ENCODE data around the gene RASL10A.

- TF ChIP-seq POLR2AphosphoS5 (IDR thresholded peaks at IDR 0.05; ENCODE audit: borderline replicate concordance, low read depth, low read length) (peak; percentile 37; the same call in 1 of the 2 replicates), EZH2 (IDR thresholded peaks at IDR 0.05) (no peak)
Measured at GRCh38 chr22:29306175-29306834, 9.2 kb downstream of the RASL10A start, which contains the start of gene GAS2L1.

Measured in SK-N-MC (cell line).